ENCODE results near the gene PDS5B. TPM values are rescaled to one million over a fixed set of nuclear protein-coding genes. Genes with fewer than 3 reads are reported as not detected.

Gene PDS5B
- total RNA-seq, 4 donors from 2014 or later, result 10.0 to 91.3 (median 32.1) TPM

DNA sequence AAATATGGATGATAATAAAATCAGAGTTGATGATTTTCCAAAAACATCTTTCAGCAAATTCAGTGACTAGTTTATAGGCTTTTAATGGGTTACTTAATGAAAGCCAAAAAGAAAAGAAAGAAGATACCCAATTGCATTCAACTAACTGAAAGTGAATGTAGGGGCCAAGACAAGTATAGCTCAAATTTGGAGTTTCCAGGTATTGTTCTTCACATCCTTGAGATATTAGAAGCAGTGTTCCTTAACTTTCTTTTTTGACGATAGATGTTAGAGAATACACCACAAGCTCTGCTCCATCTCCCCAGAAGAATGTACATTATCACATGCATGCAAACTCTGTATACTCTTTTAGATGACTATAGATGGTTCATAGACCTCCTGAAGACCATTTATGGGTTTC lies 43.6 kb downstream of the PDS5B start:
- Histone ChIP-seq H3K36me3 (no peaks in the 10 kb centered on the region), H3K4me1 (peaks cover 0 to 52% (median 4%) of the 10 kb centered on the region in 4 donors), H3K9me3 (no peaks in the 10 kb centered on the region), H3K4me3 (no peak overlapping the region), H3K27me3 (no peaks in the 10 kb centered on the region), H3K27ac (no peak overlapping the region)
- WGBS, 2 donors (ENCODE audit: low coverage in 1 of 2), result 92 to 100% methylated on average over 1 of the region's 1 CpG
- TF ChIP-seq POLR2AphosphoS5 (IDR thresholded peaks at IDR 0.05) (no peak), EP300 (IDR thresholded peaks at IDR 0.05; ENCODE audit: low read depth) (no peak), POLR2A (IDR thresholded peaks at IDR 0.05) (no peak)
- in situ Hi-C loops (cut with MboI; ENCODE audit: low pct_ligation_motif_present in 1 of 4, low pct_unique_long_range_greater_than_20kb in 1 of 4, low sequenced_read_pairs in 3 of 4) (loop anchor here in 1 of 4 donors (10.0 kb wide), 1 partner anchor 45 kb away; the partner anchor contains the start of gene PDS5B), intact Hi-C loops (cut with DNase I; ENCODE audit: low total_unique reads) (no loop called here)
- no peak for DNase-seq

DNA sequence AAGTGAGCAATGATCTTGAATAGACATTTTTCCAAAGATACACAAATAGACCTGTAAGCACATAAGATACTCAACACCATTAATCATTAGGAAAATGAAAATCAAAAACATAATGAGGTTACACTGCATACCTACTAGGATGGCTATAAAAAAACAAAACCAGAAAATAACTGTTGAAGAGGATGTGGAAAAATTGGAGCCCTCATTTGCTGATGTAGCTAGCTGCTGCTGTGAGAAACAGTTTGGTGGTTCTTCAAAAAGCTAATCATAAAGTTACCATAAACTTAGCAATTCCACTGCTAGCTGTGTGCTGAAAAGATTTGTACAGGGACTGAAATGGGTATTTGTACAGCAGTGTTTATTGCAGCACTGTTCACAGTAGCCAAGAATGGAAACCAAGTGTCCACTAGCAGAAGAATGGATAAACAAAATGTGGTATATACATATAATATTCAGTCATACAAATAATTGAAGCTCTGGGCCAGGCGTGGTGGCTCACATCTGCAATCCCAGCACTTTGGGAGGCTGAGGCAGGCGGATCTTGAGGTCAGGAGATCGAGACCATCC lies 46.2 kb downstream of the PDS5B start:
- intact Hi-C loops (cut with DNase I; ENCODE audit: low total_unique reads) (no loop called here), in situ Hi-C loops (cut with MboI; ENCODE audit: low pct_ligation_motif_present in 1 of 4, low pct_unique_long_range_greater_than_20kb in 1 of 4, low sequenced_read_pairs in 3 of 4) (loop anchor here in 1 of 4 donors (10.0 kb wide), 1 partner anchor 48 kb away; the partner anchor contains the start of gene PDS5B)
- H3K27me3 ChIP-seq, result no peaks in the 10 kb centered on the region
- H3K4me3 ChIP-seq, result no peak overlapping the region
- H3K4me1 ChIP-seq, result peaks cover 0 to 34% (median 4%) of the 10 kb centered on the region in 4 donors
- DNase-seq, result no peak
- H3K27ac ChIP-seq, result no peak overlapping the region
- H3K36me3 ChIP-seq, result no peaks in the 10 kb centered on the region
- TF ChIP-seq EP300 (IDR thresholded peaks at IDR 0.05; ENCODE audit: low read depth), result no peak
- TF ChIP-seq POLR2AphosphoS5 (IDR thresholded peaks at IDR 0.05), result no peak
- TF ChIP-seq POLR2A (IDR thresholded peaks at IDR 0.05), result no peak
- TF ChIP-seq, protein P1, sequence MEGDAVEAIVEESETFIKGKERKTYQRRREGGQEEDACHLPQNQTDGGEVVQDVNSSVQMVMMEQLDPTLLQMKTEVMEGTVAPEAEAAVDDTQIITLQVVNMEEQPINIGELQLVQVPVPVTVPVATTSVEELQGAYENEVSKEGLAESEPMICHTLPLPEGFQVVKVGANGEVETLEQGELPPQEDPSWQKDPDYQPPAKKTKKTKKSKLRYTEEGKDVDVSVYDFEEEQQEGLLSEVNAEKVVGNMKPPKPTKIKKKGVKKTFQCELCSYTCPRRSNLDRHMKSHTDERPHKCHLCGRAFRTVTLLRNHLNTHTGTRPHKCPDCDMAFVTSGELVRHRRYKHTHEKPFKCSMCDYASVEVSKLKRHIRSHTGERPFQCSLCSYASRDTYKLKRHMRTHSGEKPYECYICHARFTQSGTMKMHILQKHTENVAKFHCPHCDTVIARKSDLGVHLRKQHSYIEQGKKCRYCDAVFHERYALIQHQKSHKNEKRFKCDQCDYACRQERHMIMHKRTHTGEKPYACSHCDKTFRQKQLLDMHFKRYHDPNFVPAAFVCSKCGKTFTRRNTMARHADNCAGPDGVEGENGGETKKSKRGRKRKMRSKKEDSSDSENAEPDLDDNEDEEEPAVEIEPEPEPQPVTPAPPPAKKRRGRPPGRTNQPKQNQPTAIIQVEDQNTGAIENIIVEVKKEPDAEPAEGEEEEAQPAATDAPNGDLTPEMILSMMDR (IDR thresholded peaks at IDR 0.05), result no peak
- no peaks in the 10 kb centered on the region for H3K9me3 ChIP-seq
- 82% methylated on average over 3 of the region's 3 CpGs for WGBS, 2 donors (ENCODE audit: low coverage in 1 of 2)

DNA sequence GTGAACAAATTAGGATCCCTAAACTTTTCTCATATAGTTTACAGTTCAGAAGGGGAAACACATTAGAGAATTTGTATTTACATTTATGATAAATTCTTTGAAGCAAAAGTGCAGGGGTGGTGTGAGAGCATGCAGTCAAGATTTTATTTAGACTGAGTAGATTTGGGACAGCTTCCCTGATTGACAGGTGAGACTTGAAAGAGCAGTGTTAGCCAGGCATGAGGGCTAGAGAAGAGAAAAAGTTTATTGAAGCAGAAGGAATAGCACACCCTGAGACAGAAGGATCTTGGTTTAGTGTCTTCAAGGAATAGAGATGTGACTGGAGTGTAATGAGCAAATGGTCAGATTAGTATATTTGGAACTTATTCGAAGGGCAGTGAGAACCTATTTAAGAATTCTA lies 50.5 kb downstream of the PDS5B start:
- no peak overlapping the region for H3K27ac ChIP-seq
- no peaks in the 10 kb centered on the region for H3K36me3 ChIP-seq
- TF ChIP-seq, protein P1 (IDR thresholded peaks at IDR 0.05), result no peak
- no peak for TF ChIP-seq EP300 (IDR thresholded peaks at IDR 0.05; ENCODE audit: low read depth)
- no peak for TF ChIP-seq POLR2A (IDR thresholded peaks at IDR 0.05)
- TF ChIP-seq POLR2AphosphoS5 (IDR thresholded peaks at IDR 0.05), result no peak
- no peak for DNase-seq
- intact Hi-C loops (cut with DNase I; ENCODE audit: low total_unique reads) (no loop called here), in situ Hi-C loops (cut with MboI; ENCODE audit: low pct_ligation_motif_present in 1 of 4, low pct_unique_long_range_greater_than_20kb in 1 of 4, low sequenced_read_pairs in 3 of 4) (loop anchor here in 1 of 4 donors (10.0 kb wide), 1 partner anchor 52 kb away; the partner anchor contains the start of gene PDS5B)
- peaks cover 0 to 26% (median 4%) of the 10 kb centered on the region in 4 donors for H3K4me1 ChIP-seq
- no peak overlapping the region for H3K4me3 ChIP-seq
- no peaks in the 10 kb centered on the region for H3K27me3 ChIP-seq
- 98 to 100% methylated on average over 1 of the region's 1 CpG for WGBS, 2 donors (ENCODE audit: low coverage in 1 of 2)
- no peaks in the 10 kb centered on the region for H3K9me3 ChIP-seq

DNA sequence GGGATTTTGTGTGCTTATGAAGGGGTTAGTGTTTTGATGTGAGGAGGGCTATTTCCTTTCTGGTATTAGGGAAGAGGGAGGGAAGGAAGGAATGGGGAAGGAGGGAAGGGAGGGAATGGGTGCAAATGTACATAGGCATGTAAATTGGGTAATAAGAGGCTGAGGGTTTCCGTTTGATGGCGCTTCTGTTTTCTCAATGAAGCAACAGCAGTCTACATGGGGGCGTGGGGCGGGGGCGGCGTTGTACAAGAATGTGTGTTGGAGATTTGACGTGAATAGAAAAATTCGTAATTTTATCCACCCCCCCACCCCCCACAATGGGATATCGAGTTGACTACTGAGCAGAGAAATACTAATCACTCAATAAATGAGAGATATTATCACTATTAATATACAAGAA lies 52.5 kb downstream of the PDS5B start:
- Histone ChIP-seq H3K36me3 (no peaks in the 10 kb centered on the region), H3K4me3 (no peak overlapping the region), H3K27ac (no peak overlapping the region), H3K27me3 (no peaks in the 10 kb centered on the region), H3K4me1 (peaks cover 1 to 34% (median 12%) of the 10 kb centered on the region in 4 donors), H3K9me3 (no peaks in the 10 kb centered on the region)
- intact Hi-C loops (cut with DNase I; ENCODE audit: low total_unique reads), result no loop called here
- WGBS, 2 donors (ENCODE audit: low coverage in 1 of 2), result 78 to 90% methylated on average over 7 to 9 of the region's 9 CpGs
- in situ Hi-C loops (cut with MboI; ENCODE audit: low pct_ligation_motif_present in 1 of 4, low pct_unique_long_range_greater_than_20kb in 1 of 4, low sequenced_read_pairs in 3 of 4), result loop anchor here in 1 of 4 donors (10.0 kb wide), 1 partner anchor 54 kb away; the partner anchor contains the start of gene PDS5B
- TF ChIP-seq POLR2AphosphoS5 (IDR thresholded peaks at IDR 0.05), result no peak
- TF ChIP-seq POLR2A (IDR thresholded peaks at IDR 0.05), result no peak
- TF ChIP-seq, protein P1 (IDR thresholded peaks at IDR 0.05), result no peak
- no peak for TF ChIP-seq EP300 (IDR thresholded peaks at IDR 0.05; ENCODE audit: low read depth)
- no peak for DNase-seq
